Measurements from ENCODE around the gene TACC2.

TACC2 gene

GRCh38 chr10:122113945-122114747 lies 125.2 kb downstream of the TACC2 start:
- no peak for TF ChIP-seq CTCF (IDR thresholded peaks at IDR 0.05; ENCODE audit: borderline replicate concordance, insufficient read depth, low read depth, low read length)
- no peak overlapping the region for H3K4me3 ChIP-seq (ENCODE audit: low read depth, low read length)

DNA sequence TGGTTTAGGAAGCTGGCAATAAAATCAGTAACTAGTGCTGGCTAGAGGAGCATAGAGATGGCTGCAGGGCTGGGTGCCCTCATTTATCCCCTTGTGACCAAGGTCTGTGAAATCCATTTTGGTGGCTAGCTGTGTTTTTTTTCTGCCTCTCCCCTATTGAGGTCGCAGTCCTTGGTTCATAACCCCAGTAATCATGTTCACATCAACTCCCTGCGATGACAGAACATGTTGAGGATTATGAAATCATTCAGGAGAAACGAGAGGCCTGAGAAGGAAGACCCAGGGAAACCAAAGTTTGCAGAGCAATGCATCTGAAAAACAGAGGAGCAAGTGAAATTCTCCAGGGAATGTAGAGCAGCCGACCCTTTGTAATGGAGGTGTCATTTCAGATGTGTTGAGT lies 126.9 kb downstream of the TACC2 start:
- no peak overlapping the region for H3K4me3 ChIP-seq (ENCODE audit: low read depth, low read length)
- TF ChIP-seq CTCF (IDR thresholded peaks at IDR 0.05; ENCODE audit: borderline replicate concordance, insufficient read depth, low read depth, low read length), result no peak

DNA sequence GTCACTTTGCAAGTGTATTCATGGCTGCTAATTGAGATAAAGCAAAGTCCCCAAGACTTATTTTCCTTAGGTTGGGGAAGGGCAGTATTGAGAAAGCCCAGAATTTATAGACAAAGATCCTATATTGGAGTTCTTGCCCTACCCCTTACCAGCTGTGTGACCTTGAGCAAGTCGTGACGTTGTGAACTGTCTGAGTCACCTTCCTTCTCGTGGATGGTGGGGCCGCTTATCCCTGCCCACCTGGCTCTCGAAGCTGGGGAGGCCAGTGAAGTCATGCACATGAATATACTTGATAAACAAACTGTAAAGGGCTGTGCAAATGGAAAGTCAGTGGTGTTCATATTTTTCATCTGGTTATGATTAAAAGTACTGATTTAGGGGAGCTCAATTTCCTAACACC lies 127.4 kb downstream of the TACC2 start:
- no peak overlapping the region for H3K4me3 ChIP-seq (ENCODE audit: low read depth, low read length)
- TF ChIP-seq CTCF (IDR thresholded peaks at IDR 0.05; ENCODE audit: borderline replicate concordance, insufficient read depth, low read depth, low read length), result no peak

DNA sequence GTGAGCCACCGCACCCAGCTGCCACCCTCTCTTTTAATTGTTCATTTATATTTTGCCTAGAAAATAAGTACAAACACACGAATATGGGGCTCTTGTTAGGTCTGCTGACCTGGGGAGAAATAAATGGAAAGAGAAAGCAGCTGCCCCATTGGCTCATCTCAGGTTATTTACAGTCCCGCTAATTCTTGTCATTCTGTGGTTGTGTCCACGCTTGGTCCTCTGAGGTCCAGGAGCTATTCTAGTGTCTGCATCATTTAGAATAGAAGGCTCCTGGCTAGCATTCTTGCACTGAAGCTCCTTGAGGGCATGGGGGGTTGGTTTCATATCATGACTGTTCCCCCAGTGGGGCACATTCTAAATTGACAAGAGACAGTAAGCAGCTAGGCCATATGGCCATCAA lies 128.5 kb downstream of the TACC2 start:
- H3K4me3 ChIP-seq (ENCODE audit: low read depth, low read length), result no peak overlapping the region
- no peak for TF ChIP-seq CTCF (IDR thresholded peaks at IDR 0.05; ENCODE audit: borderline replicate concordance, insufficient read depth, low read depth, low read length)

- H3K4me3 ChIP-seq (ENCODE audit: low read depth, low read length), result no peak overlapping the region
- TF ChIP-seq CTCF (IDR thresholded peaks at IDR 0.05; ENCODE audit: borderline replicate concordance, insufficient read depth, low read depth, low read length), result no peak
Observed at GRCh38 chr10:122120008-122120744, 131.2 kb downstream of the TACC2 start.

DNA sequence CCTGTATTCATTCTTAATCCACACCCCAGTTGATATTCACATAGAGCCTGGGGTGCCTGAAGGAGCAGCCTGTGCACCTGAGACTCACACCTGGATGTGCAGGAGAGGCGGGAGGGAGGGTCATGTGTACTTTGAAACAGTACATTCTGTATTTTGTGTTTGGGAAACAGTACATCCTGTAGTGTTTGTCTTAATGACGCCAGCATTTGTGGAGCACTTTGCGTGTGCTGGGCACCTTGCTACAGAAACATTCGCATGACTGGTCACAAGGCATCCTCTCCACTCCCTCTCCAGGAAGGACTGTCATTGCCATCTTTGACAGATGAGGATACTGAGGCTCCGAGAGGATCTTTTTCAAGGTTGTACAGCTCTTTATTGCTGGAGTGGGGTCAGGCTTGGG lies 132.1 kb downstream of the TACC2 start:
- no peak for TF ChIP-seq CTCF (IDR thresholded peaks at IDR 0.05; ENCODE audit: borderline replicate concordance, insufficient read depth, low read depth, low read length)
- no peak overlapping the region for H3K4me3 ChIP-seq (ENCODE audit: low read depth, low read length)

- no peak overlapping the region for H3K4me3 ChIP-seq (ENCODE audit: low read depth, low read length)
- TF ChIP-seq CTCF (IDR thresholded peaks at IDR 0.05; ENCODE audit: borderline replicate concordance, insufficient read depth, low read depth, low read length), result no peak
Observed at GRCh38 chr10:122122493-122122892, 133.5 kb downstream of the TACC2 start.

Measured in GM12875 (cell line).